ENCODE data around the gene PPP4R3B. TPM values are rescaled to one million over a fixed set of nuclear protein-coding genes. Genes with fewer than 3 reads are reported as not detected.

PPP4R3B gene
- total and polyA plus RNA-seq, 2 donors, result 33.2 to 112 TPM

DNA sequence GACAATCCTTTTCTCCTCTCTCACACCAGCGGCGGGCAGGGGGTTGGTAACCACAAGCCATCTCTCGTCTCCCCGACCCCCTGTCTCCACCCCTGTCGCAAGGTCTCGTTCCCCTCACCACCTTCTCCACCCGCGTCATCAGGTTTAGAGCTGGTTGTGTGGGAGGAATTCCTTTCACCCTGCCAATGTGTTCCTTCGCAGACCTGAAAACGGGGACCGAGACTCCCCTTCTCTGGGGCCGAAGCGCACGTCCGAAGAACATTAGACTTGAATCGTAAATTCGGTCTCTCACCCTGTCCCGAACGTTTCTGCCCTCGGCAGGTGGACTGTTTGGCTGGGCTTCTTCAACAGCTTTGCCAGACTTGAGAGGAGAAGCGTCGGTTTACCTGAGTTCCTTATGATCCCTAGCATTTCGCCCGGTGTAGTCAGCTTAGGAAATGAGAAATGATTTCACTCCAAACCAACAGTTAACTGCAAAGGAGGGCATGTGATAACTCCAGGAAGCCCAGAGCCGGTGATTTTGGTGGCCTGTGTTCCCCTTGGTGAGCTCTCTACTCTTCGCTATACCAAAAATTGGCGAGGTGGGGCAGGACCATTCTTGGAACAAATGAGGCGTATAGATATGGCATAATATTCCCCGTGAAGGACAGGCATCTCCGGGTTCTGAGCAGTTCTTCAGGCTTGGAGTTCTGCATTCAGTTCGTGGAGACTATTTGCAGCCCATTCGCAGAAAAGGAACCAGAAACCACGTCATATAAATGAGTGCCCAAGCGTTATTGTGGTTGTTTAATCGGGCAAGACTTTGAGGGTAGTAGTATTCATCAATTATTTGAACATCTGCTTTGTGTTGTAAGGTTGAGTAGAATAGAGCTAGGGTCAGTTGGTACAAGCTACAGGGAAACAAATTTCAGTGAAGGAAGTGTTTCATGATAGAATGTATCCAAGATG, 97.2 kb downstream of the PPP4R3B start:
- Histone ChIP-seq H3K4me3 (ENCODE audit: low read depth, low read length) (peak overlapping the region; percentile 67), H3K4me1 (ENCODE audit: insufficient read depth) (no peaks in the 10 kb centered on the region), H3K27ac (ENCODE audit: low read depth) (peak overlapping the region; percentile 73), H3K36me3 (ENCODE audit: insufficient read depth) (peaks cover 2% of the 10 kb centered on the region)
- 3% methylated on average over 35 of the region's 35 CpGs for WGBS
- DNase-seq (ENCODE audit: extremely low spot score), result peak; percentile 17

DNA sequence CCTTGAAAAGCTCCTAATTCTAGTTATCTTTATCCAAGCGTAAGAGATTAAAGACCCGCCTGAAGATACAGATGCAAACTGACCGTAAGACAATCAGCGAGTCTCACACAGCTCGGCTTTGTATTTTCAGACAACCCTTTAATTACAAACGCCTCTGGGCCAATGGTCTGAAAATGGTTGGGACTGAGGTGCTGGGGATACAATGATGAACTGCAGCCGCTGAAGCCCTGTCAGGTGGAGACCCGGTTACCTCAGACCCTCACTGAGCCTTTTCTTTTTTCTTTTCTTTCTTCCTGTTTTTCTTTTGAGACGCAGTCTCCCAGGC, 98.6 kb downstream of the PPP4R3B start:
- Histone ChIP-seq H3K36me3 (ENCODE audit: insufficient read depth) (peaks cover 2% of the 10 kb centered on the region), H3K27ac (ENCODE audit: low read depth) (no peak overlapping the region), H3K4me3 (ENCODE audit: low read depth, low read length) (peak overlapping the region; percentile 67), H3K4me1 (ENCODE audit: insufficient read depth) (no peaks in the 10 kb centered on the region)
- WGBS, result 31% methylated on average over 9 of the region's 9 CpGs
- no peak for DNase-seq (ENCODE audit: extremely low spot score)

- H3K4me3 ChIP-seq (ENCODE audit: low read depth, low read length), result no peak overlapping the region
- no peaks in the 10 kb centered on the region for H3K4me1 ChIP-seq (ENCODE audit: insufficient read depth)
- no peak for DNase-seq (ENCODE audit: extremely low spot score)
- no peak overlapping the region for H3K27ac ChIP-seq (ENCODE audit: low read depth)
- no peaks in the 10 kb centered on the region for H3K36me3 ChIP-seq (ENCODE audit: insufficient read depth)
- WGBS, result 36% methylated on average over 7 of the region's 7 CpGs
These were observed 105.8 kb downstream of the PPP4R3B start for GRCh38 chr2:55511508-55512124.

DNA sequence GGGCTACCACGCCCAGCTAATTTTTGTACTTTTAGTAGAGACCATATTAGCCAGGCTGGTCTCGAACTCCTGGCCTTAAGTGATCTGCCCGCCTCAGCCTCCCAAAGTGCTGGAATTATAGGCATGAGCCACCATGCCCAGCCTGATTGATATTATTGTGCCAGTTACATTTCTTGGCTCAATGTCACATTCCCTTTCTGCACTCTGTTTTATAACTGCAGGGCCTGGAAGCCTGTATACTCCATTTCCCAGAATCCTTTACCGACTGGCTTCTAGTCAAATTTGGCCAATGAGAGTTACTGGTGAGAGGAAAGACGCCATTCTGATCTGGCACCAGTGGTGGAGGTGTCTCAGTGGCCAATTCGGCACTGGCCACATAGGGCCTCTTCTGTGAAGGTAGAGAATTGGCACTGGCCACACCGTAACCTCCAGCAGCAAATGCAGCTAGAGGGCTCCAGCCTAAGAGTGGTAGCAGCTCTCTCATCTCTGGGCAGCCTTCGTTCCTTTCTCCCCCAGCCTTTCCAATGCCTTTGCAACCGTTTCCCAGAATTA, 114.8 kb downstream of the PPP4R3B start:
- WGBS, result 90% methylated on average over 9 of the region's 9 CpGs

DNA sequence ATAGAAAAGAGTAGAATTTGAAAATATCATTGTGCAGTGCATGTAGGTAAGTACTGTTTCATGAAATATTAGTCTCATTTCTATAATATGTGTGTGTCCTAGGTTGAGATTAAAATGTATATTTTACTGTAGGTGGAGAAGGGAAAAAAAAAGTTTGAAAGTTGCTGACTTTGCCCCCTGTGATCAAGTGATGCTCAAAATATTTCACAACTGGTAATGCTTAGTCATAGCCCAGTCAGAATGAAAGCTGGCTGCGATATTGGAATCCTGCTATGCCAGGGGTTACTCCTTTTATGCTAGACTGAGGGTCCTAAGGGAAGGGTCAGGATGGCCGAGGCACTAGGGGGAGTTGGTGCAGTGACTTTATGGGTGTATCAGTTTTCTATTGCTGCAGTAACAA, 117.4 kb downstream of the PPP4R3B start:
- Histone ChIP-seq H3K36me3 (ENCODE audit: insufficient read depth) (no peaks in the 10 kb centered on the region), H3K4me1 (ENCODE audit: insufficient read depth) (no peaks in the 10 kb centered on the region), H3K4me3 (ENCODE audit: low read depth, low read length) (no peak overlapping the region), H3K27ac (ENCODE audit: low read depth) (no peak overlapping the region)
- DNase-seq (ENCODE audit: extremely low spot score), result no peak
- WGBS, result 71% methylated on average over 2 of the region's 2 CpGs

More for the DNA sequence above, 114.8 kb downstream of the PPP4R3B start:
- H3K4me3 ChIP-seq (ENCODE audit: low read depth, low read length), result no peak overlapping the region
- H3K27ac ChIP-seq (ENCODE audit: low read depth), result no peak overlapping the region
- H3K36me3 ChIP-seq (ENCODE audit: insufficient read depth), result no peaks in the 10 kb centered on the region
- no peak for DNase-seq (ENCODE audit: extremely low spot score)
- H3K4me1 ChIP-seq (ENCODE audit: insufficient read depth), result no peaks in the 10 kb centered on the region

DNA sequence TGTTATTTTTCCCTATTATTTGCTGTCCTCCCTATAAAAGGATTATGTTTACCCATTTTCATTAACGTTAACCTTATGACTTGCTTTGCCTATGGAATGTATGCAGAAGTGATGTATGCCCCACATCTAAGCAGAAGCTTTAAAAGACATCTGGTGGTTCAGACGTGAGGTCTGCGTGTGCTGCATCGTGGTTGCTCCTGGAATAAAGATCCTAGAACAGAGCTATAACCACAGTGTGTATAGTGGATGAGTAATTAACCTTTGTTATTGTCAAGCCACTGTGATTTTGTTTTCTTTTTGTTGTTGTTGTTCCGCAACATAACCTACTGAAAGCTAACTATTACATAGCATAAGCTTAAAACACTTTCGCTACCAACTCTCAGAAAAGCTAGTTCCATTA, 118.8 kb downstream of the PPP4R3B start:
- Histone ChIP-seq H3K4me3 (ENCODE audit: low read depth, low read length) (no peak overlapping the region), H3K4me1 (ENCODE audit: insufficient read depth) (no peaks in the 10 kb centered on the region), H3K36me3 (ENCODE audit: insufficient read depth) (no peaks in the 10 kb centered on the region), H3K27ac (ENCODE audit: low read depth) (no peak overlapping the region)
- 58% methylated on average over 6 of the region's 6 CpGs for WGBS
- DNase-seq (ENCODE audit: extremely low spot score), result no peak

Small RNA genes lying within 50 kb of the gene (small RNA-seq; reads per million reads assigned to genes)
- gene RF00586 (not detected), gene RNU6-634P (not detected)

Other genes with a start within 250 kb of the PPP4R3B start
- 210 TPM for gene CCDC88A, start 197.8 kb downstream of the PPP4R3B start, total RNA-seq
- 12.0 TPM for gene CCDC88A, start 197.8 kb downstream of the PPP4R3B start, polyA plus RNA-seq
- 31.0 TPM for gene CFAP36, start 97.9 kb downstream of the PPP4R3B start, total RNA-seq
- gene CFAP36, start 97.9 kb downstream of the PPP4R3B start, polyA plus RNA-seq, result 48.9 TPM
- gene PNPT1, start 76.2 kb upstream of the PPP4R3B start, total RNA-seq, result 32.4 TPM
- 10.4 TPM for gene PNPT1, start 76.2 kb upstream of the PPP4R3B start, polyA plus RNA-seq

Measured in urinary bladder (tissue), 4 donors.